Mesenteric fat pad (tissue), 1 donor: ENCODE data around the gene UNC45B. TPM values are rescaled to one million over a fixed set of nuclear protein-coding genes. Genes with fewer than 3 reads are reported as not detected.
"Not testable (repeated sequence)": the region's sequence is repeated elsewhere in the genome, so short reads cannot be mapped to it uniquely, and the experiment has no call there.

Source experiments
- DNase-seq: peaks from one replicate; pipeline ENCODE4 v3.0.0-alpha.2; 2020; ENCODE audit warnings: low spot score
- total RNA-seq: library from RNA; stranded (reverse); fragmentation: NEBNext Ultra II Directional; extraction: Animal tissue kit (Norgen Biotek cat#: 25700); gene quantifications from one replicate; pipeline ENCODE4 v1.2.1, GENCODE V29; 2021
- donor health status: DM: yes; HTN: yes; CAD: no.

UNC45B gene
- total RNA-seq, 1 donor from 2014 or later, result not detected

- DNase-seq, result no peak
Observed at GRCh38 chr17:35214192-35214591, 66.6 kb downstream of the UNC45B start.

DNA sequence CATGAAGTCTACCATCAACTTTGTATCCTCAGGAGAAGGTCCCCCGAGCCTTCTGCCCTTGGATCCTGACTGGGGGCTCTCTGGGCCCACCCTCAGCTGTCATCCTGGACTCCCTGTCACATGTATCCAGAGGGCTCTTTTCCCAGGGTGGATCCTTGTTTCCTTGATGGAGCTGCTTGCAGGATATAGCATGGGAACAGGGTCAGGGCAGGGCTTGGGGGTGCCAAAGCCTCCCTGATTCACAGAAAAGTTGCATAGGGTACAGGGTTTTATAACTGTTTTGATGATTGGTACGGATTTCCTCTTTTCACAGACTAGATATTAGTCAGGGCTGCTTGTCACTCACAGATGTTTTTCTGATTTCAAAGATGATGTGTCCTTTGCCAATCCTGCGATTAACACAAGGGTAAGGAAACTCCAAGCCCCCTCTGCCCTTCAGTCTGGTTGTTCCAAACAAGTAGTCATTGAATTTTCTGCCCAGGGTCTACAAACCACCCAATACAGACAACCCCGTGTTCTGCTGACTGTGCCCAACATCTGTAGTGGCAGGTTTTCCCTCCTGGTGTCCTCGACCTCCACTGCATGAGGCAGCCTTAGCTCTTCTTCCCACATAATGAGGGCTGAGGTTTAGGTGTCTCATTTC is 67.1 kb downstream of the UNC45B start:
- no peak for DNase-seq

- no peak for DNase-seq
Observed at GRCh38 chr17:35217107-35217506, 69.5 kb downstream of the UNC45B start.

- no peak for DNase-seq
Observed at GRCh38 chr17:35218915-35219314, 71.3 kb downstream of the UNC45B start.

GRCh38 chr17:35222452-35222851 is 74.8 kb downstream of the UNC45B start:
- no peak for DNase-seq

- DNase-seq, result no peak
Observed at GRCh38 chr17:35224436-35224835, 76.8 kb downstream of the UNC45B start.

DNA sequence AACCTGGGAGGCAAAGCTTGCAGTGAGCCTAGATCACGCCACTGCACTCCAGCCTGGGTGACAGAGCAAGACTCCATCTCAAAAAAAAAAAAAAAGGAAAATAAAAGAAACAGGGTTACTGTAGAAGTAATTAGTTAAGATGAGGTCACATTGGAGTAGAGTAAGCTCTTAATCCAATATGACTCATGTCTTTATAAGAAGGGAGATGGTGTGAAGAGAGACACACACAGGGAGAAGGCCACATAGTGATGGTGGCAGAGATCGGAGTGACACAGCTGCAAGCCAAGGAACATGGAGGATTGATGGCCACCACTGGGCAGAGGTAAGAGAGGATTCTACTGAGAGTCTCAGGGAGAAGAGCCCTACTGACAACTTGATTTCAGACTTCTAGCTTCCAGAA is 79.9 kb downstream of the UNC45B start:
- DNase-seq, result no peak

DNA sequence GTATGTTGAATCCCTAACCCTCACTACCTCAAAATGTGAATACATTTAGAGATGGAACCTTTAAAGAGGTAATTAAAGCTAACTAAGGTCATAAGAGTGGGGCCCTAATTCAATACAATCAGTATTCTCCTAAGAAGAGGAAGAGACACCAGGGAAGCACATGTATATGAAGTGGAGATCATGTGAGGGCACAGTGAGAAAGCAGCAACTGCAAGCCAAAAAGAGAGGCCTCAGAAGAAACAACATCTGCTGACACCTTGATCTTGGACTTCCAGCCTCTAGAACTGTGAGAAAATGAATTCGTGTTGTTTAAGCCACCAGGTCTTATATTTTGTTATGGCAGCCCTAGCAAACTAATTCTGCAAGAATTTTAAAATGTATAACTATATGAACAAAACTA is 82.0 kb downstream of the UNC45B start:
- no peak for DNase-seq

- DNase-seq, result not testable (repeated sequence)
Observed at GRCh38 chr17:35234315-35234714, 86.7 kb downstream of the UNC45B start.

DNA sequence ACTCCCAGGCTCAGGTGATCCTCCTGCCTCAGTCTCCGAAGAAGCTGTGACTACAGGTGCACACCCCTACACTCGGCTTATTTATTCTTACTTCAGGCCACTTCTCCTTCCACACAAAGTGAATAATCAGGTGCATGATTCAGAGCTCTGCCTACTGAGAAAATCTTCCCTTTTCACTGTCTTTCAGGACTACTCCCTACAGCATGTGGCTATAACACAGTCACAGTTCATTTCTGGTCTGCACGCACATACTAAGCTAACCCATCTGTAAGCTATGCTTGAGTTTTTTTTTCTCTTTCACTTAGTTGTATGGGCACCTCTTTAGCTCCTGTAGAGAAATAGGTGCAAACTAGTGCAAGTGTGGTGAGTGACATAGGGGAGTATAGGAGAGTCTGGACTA is 87.7 kb downstream of the UNC45B start:
- no peak for DNase-seq

DNA sequence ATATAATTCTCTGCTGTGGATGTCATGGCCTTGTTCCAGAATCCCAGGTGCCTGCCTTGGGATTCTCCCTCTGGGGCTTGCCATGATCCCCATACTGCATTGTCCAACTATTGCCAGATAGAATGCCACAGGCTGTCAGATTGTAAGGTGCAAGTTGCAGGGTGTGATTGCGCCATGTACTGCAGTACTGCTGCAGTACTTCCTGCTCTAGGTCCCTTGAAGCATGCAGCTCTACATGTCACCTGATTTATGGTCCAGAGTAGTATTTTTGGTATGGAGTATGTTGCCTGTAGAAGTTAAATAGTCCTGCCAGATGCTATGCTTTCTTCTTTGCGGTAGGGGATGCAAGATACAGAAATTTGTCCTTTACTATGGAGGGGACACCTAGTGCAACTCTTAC is 88.3 kb downstream of the UNC45B start:
- DNase-seq, result no peak

DNA sequence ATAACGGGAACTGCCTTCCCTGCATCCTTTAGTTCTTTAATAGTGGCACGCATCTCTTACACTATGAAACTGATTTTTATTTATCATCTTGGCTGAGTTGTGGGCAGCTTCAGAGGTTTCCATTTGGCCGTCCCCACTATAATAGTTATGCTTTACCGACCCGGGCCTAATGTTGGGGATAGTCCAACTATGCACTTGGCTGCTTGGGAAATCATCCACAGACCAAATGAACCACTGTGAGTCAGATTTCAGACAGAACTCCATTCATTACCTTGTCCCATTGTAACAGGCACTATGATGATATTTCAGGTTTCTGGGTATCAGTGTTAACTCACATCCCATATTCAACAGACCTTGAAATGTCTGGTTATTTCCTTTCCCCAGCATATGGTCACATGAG is 89.2 kb downstream of the UNC45B start:
- no peak for DNase-seq

DNA sequence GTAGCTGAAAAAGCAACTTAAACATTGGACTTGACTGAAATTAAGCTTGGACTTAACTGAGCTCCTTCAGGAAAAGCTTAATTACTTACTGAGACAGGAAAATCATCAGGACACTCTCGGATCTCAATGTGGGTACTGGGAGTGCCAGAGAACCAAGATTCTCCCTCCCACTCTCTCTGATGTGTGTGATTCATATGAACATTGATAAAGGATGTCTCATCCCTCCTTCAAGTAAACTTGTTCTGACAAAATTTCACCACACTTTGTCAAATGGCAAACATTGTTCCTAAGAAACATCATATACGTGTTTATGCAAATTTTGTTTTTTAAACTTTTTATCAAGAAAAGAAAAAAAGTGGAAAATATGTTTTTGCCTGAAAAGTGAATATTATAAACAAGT is 91.2 kb downstream of the UNC45B start:
- DNase-seq, result no peak

Other genes with a start within 250 kb of the UNC45B start
- gene CCT6B, start 186.4 kb upstream of the UNC45B start, total RNA-seq, result 2.0 TPM
- gene ZNF830, start 186.3 kb upstream of the UNC45B start, total RNA-seq, result 8.7 TPM
- 24.0 TPM for gene LIG3, start 167.3 kb upstream of the UNC45B start, total RNA-seq
- gene RFFL, start 84.1 kb upstream of the UNC45B start, total RNA-seq, result 23.7 TPM
- 10.6 TPM for gene RAD51D, start 28.0 kb upstream of the UNC45B start, total RNA-seq
- gene FNDC8, start 26.2 kb upstream of the UNC45B start, total RNA-seq, result not detected
- gene NLE1, start 5.5 kb upstream of the UNC45B start, total RNA-seq, result 14.0 TPM
- not detected for gene SLC35G3, start 46.6 kb downstream of the UNC45B start, total RNA-seq
- gene SLFN5, start 95.3 kb downstream of the UNC45B start, total RNA-seq, result 74.8 TPM
- 54.7 TPM for gene SLFN11, start 225.8 kb downstream of the UNC45B start, total RNA-seq